ENCODE results near the gene WDR77.

WDR77 gene

DNA sequence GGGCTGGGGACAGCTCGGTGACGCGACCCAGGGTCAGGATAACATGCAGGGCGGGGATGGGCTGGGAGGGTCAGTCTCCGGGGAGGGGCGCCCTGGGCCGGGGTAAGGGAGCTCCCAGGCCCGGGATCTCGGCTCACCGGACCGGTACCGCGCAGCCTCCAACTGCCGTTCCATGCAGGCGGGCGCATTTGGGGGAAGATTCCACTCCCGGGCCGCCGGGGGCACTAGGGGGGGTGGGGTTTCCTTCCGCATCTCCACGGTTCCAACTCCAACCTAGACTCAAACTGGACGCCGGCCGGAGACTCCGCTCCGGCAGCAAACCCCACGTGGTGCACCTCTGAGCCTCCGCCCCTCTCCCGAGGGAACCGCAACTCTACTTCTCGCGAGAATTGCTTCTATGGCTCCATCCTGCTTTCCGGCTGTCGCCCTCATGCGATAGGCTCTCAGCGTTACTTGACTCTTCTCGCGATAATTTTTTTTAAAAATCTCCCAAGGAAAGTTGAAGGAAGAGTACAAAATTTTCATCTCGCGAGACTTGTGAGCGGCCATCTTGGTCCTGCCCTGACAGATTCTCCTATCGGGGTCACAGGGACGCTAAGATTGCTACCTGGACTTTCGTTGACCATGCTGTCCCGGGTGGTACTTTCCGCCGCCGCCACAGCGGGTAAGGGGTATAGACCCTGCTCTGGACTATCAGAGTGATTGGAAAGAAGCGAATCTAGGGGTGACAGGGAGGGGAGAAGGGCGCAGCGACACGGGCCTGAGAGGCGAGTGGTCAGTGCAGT, at the start of gene WDR77, which contains the start of gene ATP5PB:
TSS of gene WDR77 (minus strand) at position 339 of the 785 bp plus-strand sequence. CDS start at position 252, 87 bp downstream.
TSS of gene ATP5PB (plus strand) at position 547 of the 785 bp plus-strand sequence. CDS start at position 625, 78 bp downstream.
- TF ChIP-seq, protein P1, sequence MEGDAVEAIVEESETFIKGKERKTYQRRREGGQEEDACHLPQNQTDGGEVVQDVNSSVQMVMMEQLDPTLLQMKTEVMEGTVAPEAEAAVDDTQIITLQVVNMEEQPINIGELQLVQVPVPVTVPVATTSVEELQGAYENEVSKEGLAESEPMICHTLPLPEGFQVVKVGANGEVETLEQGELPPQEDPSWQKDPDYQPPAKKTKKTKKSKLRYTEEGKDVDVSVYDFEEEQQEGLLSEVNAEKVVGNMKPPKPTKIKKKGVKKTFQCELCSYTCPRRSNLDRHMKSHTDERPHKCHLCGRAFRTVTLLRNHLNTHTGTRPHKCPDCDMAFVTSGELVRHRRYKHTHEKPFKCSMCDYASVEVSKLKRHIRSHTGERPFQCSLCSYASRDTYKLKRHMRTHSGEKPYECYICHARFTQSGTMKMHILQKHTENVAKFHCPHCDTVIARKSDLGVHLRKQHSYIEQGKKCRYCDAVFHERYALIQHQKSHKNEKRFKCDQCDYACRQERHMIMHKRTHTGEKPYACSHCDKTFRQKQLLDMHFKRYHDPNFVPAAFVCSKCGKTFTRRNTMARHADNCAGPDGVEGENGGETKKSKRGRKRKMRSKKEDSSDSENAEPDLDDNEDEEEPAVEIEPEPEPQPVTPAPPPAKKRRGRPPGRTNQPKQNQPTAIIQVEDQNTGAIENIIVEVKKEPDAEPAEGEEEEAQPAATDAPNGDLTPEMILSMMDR (IDR thresholded peaks at IDR 0.05; ENCODE audit: insufficient read depth, low read length, poor library complexity, severe bottlenecking), result no peak
- no peak for TF ChIP-seq EZH2phosphoT487 (conservative IDR thresholded peaks at IDR 0.05; ENCODE audit: low read length)
- Histone ChIP-seq H3K4me3 (ENCODE audit: insufficient read depth, low read length, poor library complexity, severe bottlenecking) (peak within 1 kb of the TSS; percentile 98), H3K27me3 (ENCODE audit: low read length) (no peaks in the 10 kb centered on the region), H4K20me1 (ENCODE audit: low read depth, low read length) (no peaks in the 10 kb centered on the region; the same call in 1 of the 2 replicates), H3F3A (ENCODE audit: insufficient read depth) (no peaks in the 10 kb centered on the region), H3K4me2 (ENCODE audit: low read depth, low read length, poor library complexity, severe bottlenecking) (peak within 1 kb of the TSS; percentile 92), H3K27ac (ENCODE audit: low read depth, low read length) (peak within 1 kb of the TSS; percentile 57), H3K9ac (ENCODE audit: low read length) (peak within 1 kb of the TSS; percentile 93), H3K79me2 (ENCODE audit: insufficient read depth, low read length) (peaks cover 88% of the 10 kb centered on the region), H3K9me2 (replicated peaks; ENCODE audit: insufficient read depth, low read length) (no peaks in the 10 kb centered on the region), H3K36me3 (ENCODE audit: low read length) (peaks cover 15% of the 10 kb centered on the region; the same call in 1 of the 2 replicates), H2AFZ (ENCODE audit: low read depth, low read length, severe bottlenecking) (peak within 1 kb of the TSS; percentile 67), H3K9me3 (ENCODE audit: insufficient read depth, low read length) (no peaks in the 10 kb centered on the region)

DNA sequence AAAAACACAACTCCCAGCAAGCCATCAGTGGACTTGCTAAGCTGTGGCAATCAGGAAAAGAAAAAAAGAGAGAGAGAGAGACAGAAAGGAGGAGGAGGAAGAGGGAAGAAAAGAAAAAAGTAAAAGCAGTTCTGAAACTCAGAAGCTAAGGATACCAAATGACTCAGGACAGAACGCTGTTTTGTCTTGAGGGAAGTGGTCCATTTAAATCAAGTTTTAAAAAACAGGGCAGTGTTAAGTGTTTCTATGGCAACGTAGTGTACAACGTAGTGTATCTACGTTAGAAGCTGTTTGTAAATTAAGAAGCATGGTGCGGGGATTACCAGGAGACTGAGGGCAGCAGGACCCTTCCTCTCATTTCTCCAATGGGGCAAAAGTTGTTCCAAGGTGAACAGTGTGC, 48.5 kb upstream of the WDR77 start:
- Histone ChIP-seq H3K9me2 (replicated peaks; ENCODE audit: insufficient read depth, low read length) (no peaks in the 10 kb centered on the region), H3K9me3 (ENCODE audit: insufficient read depth, low read length) (no peaks in the 10 kb centered on the region), H3K27me3 (ENCODE audit: low read length) (no peaks in the 10 kb centered on the region), H3K4me2 (ENCODE audit: low read depth, low read length, poor library complexity, severe bottlenecking) (no peak overlapping the region), H4K20me1 (ENCODE audit: low read depth, low read length) (no peaks in the 10 kb centered on the region), H3K36me3 (ENCODE audit: low read length) (no peaks in the 10 kb centered on the region), H3F3A (ENCODE audit: insufficient read depth) (no peaks in the 10 kb centered on the region), H3K4me3 (ENCODE audit: insufficient read depth, low read length, poor library complexity, severe bottlenecking) (no peak overlapping the region), H2AFZ (ENCODE audit: low read depth, low read length, severe bottlenecking) (peak overlapping the region; percentile 4), H3K9ac (ENCODE audit: low read length) (no peak overlapping the region), H3K79me2 (ENCODE audit: insufficient read depth, low read length) (no peaks in the 10 kb centered on the region), H3K27ac (ENCODE audit: low read depth, low read length) (no peak overlapping the region)
- TF ChIP-seq, protein P1 (IDR thresholded peaks at IDR 0.05; ENCODE audit: insufficient read depth, low read length, poor library complexity, severe bottlenecking), result no peak
- no peak for TF ChIP-seq EZH2phosphoT487 (conservative IDR thresholded peaks at IDR 0.05; ENCODE audit: low read length)

DNA sequence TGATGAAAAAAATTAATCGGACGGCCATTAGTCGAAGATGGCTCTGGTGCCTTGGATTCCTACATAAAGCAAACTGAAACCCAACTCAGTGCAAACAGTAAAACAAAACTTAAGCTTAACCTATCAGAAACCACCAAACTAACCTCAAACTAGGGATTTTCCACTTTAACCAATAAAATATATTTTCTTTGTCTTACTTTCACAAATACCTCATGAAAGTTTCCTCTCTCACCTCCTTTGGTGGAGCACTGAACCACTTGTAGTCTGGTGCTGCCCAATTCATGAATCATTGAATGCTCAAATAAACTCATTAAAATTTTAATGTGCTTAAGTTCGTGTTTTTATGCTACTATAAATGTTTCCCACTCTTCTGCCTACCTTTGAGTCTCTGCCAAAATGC, 47.3 kb upstream of the WDR77 start:
- H3K27me3 ChIP-seq (ENCODE audit: low read length), result no peaks in the 10 kb centered on the region
- no peaks in the 10 kb centered on the region for H3F3A ChIP-seq (ENCODE audit: insufficient read depth)
- no peak overlapping the region for H3K4me2 ChIP-seq (ENCODE audit: low read depth, low read length, poor library complexity, severe bottlenecking)
- no peaks in the 10 kb centered on the region for H3K9me3 ChIP-seq (ENCODE audit: insufficient read depth, low read length)
- no peaks in the 10 kb centered on the region for H3K79me2 ChIP-seq (ENCODE audit: insufficient read depth, low read length)
- no peaks in the 10 kb centered on the region for H4K20me1 ChIP-seq (ENCODE audit: low read depth, low read length)
- H3K9ac ChIP-seq (ENCODE audit: low read length), result no peak overlapping the region
- H3K27ac ChIP-seq (ENCODE audit: low read depth, low read length), result no peak overlapping the region
- H2AFZ ChIP-seq (ENCODE audit: low read depth, low read length, severe bottlenecking), result no peak overlapping the region
- H3K4me3 ChIP-seq (ENCODE audit: insufficient read depth, low read length, poor library complexity, severe bottlenecking), result no peak overlapping the region
- H3K9me2 ChIP-seq (replicated peaks; ENCODE audit: insufficient read depth, low read length), result no peaks in the 10 kb centered on the region
- H3K36me3 ChIP-seq (ENCODE audit: low read length), result no peaks in the 10 kb centered on the region
- TF ChIP-seq, protein P1 (IDR thresholded peaks at IDR 0.05; ENCODE audit: insufficient read depth, low read length, poor library complexity, severe bottlenecking), result no peak
- no peak for TF ChIP-seq EZH2phosphoT487 (conservative IDR thresholded peaks at IDR 0.05; ENCODE audit: low read length)
